Measurements from ENCODE around the gene GOLT1A. TPM values are rescaled to one million over a fixed set of nuclear protein-coding genes. Genes with fewer than 3 reads are reported as not detected.

The GOLT1A gene
- total and polyA plus RNA-seq, 2 experiments from 2014 or later: 0.33 to 2.6 TPM

- no peaks in the 10 kb centered on the region for H3K27me3 ChIP-seq
- no peaks in the 10 kb centered on the region for H3K9me3 ChIP-seq (ENCODE audit: low read depth)
- no peaks in the 10 kb centered on the region for H3K4me1 ChIP-seq (ENCODE audit: low read depth)
- H3K36me3 ChIP-seq: peaks cover 36% of the 10 kb centered on the region
- TF ChIP-seq CTCF (IDR thresholded peaks at IDR 0.05; ENCODE audit: low read depth, low read length): no peak
- H3K27ac ChIP-seq: no peak overlapping the region
- no peak overlapping the region for H3K4me3 ChIP-seq
- DNase-seq (ENCODE audit: low read depth in 1 of 2, low spot score in 1 of 2): no peak
Observed at GRCh38 chr1:204221271-204221670, 7.5 kb upstream of the GOLT1A start.

GRCh38 chr1:204219971-204220616 is 6.3 kb upstream of the GOLT1A start:
- no peaks in the 10 kb centered on the region for H3K9me3 ChIP-seq (ENCODE audit: low read depth)
- DNase-seq (ENCODE audit: low read depth in 1 of 2, low spot score in 1 of 2): no peak
- no peaks in the 10 kb centered on the region for H3K4me1 ChIP-seq (ENCODE audit: low read depth)
- no peak overlapping the region for H3K27ac ChIP-seq
- TF ChIP-seq CTCF (IDR thresholded peaks at IDR 0.05; ENCODE audit: low read depth, low read length): no peak
- peaks cover 28% of the 10 kb centered on the region for H3K36me3 ChIP-seq
- no peak overlapping the region for H3K4me3 ChIP-seq
- no peaks in the 10 kb centered on the region for H3K27me3 ChIP-seq

GRCh38 chr1:204218552-204218951 is 4.8 kb upstream of the GOLT1A start:
- no peak for TF ChIP-seq CTCF (IDR thresholded peaks at IDR 0.05; ENCODE audit: low read depth, low read length)
- H3K4me1 ChIP-seq (ENCODE audit: low read depth): no peaks in the 10 kb centered on the region
- H3K9me3 ChIP-seq (ENCODE audit: low read depth): no peaks in the 10 kb centered on the region
- H3K36me3 ChIP-seq: peaks cover 16% of the 10 kb centered on the region
- no peak overlapping the region for H3K4me3 ChIP-seq
- no peak for DNase-seq (ENCODE audit: low read depth in 1 of 2, low spot score in 1 of 2)
- H3K27me3 ChIP-seq: peaks cover 2% of the 10 kb centered on the region
- H3K27ac ChIP-seq: no peak overlapping the region

GRCh38 chr1:204217648-204218000 is 3.8 kb upstream of the GOLT1A start:
- H3K27ac ChIP-seq: no peak overlapping the region
- no peak overlapping the region for H3K4me3 ChIP-seq
- no peak for DNase-seq (ENCODE audit: low read depth in 1 of 2, low spot score in 1 of 2)
- peaks cover 9% of the 10 kb centered on the region for H3K27me3 ChIP-seq
- H3K9me3 ChIP-seq (ENCODE audit: low read depth): no peaks in the 10 kb centered on the region
- H3K4me1 ChIP-seq (ENCODE audit: low read depth): no peaks in the 10 kb centered on the region
- peaks cover 11% of the 10 kb centered on the region for H3K36me3 ChIP-seq
- no peak for TF ChIP-seq CTCF (IDR thresholded peaks at IDR 0.05; ENCODE audit: low read depth, low read length)

- Histone ChIP-seq H3K4me1 (ENCODE audit: low read depth) (no peaks in the 10 kb centered on the region), H3K36me3 (peaks cover 6% of the 10 kb centered on the region), H3K9me3 (ENCODE audit: low read depth) (no peaks in the 10 kb centered on the region), H3K4me3 (no peak overlapping the region), H3K27ac (no peak overlapping the region), H3K27me3 (peaks cover 9% of the 10 kb centered on the region)
- no peak for DNase-seq (ENCODE audit: low read depth in 1 of 2, low spot score in 1 of 2)
- no peak for TF ChIP-seq CTCF (IDR thresholded peaks at IDR 0.05; ENCODE audit: low read depth, low read length)
Observed at GRCh38 chr1:204216880-204217647, 3.3 kb upstream of the GOLT1A start.
